ENCODE data around the gene ZBTB12.
"Not testable (repeated sequence)": the region's sequence is repeated elsewhere in the genome, so short reads cannot be mapped to it uniquely, and the experiment has no call there.

The ZBTB12 gene

DNA sequence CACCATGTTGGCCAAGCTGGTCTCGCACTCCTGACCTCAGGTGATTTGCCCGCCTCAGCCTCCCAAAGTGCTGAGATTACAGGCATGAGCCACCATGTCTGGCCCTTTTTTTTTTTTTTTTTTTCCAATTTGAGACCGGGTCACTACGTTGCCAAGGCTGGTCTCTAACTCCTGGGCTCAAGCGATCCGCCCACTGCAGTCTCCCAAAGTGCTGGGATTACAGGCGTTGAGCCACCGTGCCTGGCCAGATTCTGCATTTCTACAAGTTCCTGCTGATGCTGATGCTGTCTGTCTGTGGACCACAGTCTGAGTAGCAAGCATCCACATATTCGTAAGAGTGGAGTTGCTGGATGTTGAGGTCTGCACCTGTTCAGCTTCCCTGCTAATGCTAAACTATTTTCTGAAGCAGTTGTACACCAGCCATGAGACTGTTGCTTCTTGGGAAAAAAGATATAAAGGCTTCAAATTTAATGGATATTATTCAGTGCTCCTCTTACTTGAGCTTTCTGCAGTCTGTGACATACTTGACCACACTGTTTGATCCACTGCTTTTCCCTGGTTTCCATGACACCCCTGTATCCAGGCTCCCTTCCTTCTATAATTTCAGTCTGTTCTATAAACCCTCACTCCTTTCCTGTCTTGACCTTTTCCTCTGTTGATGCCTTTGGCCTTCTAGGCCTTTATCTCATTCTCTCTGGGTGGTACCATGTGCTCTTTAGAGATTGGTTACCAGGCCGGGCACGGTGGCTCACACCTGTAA is 10.1 kb upstream of the ZBTB12 start:
- no peak for DNase-seq (ENCODE audit: low spot score)
- TF ChIP-seq CTCF (IDR thresholded peaks at IDR 0.05; ENCODE audit: extremely low read depth, insufficient read depth, missing control alignments): no peak
- in situ Hi-C loops (cut with MboI; ENCODE audit: low pct_unique_long_range_greater_than_20kb, low sequenced_read_pairs, unreplicated experiment): no loop called here

DNA sequence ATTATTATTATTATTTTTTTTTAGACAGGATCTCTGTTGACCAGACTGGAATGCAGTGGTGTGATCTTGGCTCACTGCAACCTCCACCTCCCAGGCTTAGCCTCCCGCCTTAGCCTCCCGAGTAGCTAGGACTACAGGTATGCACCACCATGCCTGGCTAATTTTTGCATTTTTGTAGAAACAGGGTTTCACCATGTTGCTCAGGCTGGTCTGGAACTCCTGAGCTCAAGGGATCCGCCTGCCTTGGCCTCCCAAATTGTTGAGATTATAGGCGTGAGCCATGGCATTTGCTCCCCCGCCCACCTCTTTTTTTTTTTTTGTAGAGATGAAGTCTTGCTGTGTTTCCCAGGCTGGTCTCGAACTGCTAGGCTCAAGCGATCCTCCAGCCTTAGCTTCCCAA is 7.4 kb upstream of the ZBTB12 start:
- in situ Hi-C loops (cut with MboI; ENCODE audit: low pct_unique_long_range_greater_than_20kb, low sequenced_read_pairs, unreplicated experiment): not testable (repeated sequence)

GRCh38 chr6:31908791-31909190 is 6.9 kb upstream of the ZBTB12 start:
- TF ChIP-seq CTCF (IDR thresholded peaks at IDR 0.05; ENCODE audit: extremely low read depth, insufficient read depth, missing control alignments): no peak
- in situ Hi-C loops (cut with MboI; ENCODE audit: low pct_unique_long_range_greater_than_20kb, low sequenced_read_pairs, unreplicated experiment): no loop called here
- DNase-seq (ENCODE audit: low spot score): peak; percentile 81

More for the DNA sequence above, 7.4 kb upstream of the ZBTB12 start:
- DNase-seq (ENCODE audit: low spot score): not testable (repeated sequence)

DNA sequence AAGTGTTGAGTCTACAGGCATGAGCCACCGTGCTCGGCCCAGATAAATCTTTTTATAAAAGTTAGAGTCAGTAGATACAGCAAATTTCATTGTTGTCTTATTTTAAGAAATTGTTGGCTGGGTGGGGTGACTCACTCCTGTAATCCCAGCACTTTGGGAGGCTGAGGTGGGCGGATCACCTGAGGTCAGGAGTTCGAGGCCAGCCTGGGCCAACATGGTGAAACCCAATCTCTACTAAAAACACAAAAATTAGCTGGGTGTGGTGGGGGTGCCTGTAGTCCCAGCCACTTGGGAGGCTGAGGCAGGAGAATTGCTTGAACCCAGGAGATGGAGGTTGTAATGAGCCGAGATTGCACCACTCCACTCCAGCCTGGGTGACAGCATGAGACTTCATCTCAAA is 6.4 kb upstream of the ZBTB12 start:
- DNase-seq (ENCODE audit: low spot score): not testable (repeated sequence)

GRCh38 chr6:31907158-31907813 is 5.4 kb upstream of the ZBTB12 start:
- DNase-seq (ENCODE audit: low spot score): no peak
- in situ Hi-C loops (cut with MboI; ENCODE audit: low pct_unique_long_range_greater_than_20kb, low sequenced_read_pairs, unreplicated experiment): no loop called here
- no peak for TF ChIP-seq CTCF (IDR thresholded peaks at IDR 0.05; ENCODE audit: extremely low read depth, insufficient read depth, missing control alignments)

More for the DNA sequence above, 6.4 kb upstream of the ZBTB12 start:
- in situ Hi-C loops (cut with MboI; ENCODE audit: low pct_unique_long_range_greater_than_20kb, low sequenced_read_pairs, unreplicated experiment): not testable (repeated sequence)

DNA sequence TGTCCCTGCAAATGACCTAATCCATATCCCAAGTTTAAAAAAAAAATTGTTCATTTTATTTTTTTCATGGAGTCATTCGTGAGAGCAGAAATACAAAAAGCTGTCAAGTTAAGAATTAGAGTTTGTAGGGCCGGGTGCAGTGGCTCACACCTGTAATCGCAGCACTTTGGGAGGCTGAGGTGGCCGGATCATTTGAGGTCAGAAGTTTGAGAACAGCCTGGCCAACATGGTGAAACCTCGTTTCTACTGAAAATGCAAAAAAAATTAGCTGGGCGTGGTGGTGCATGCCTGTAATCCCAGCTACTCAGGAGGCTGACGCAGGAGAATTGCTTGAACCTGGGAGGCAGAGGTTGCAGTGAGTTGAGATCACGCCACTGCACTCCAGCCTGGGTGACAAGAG is 4.8 kb upstream of the ZBTB12 start:
- in situ Hi-C loops (cut with MboI; ENCODE audit: low pct_unique_long_range_greater_than_20kb, low sequenced_read_pairs, unreplicated experiment); DNase-seq (ENCODE audit: low spot score): not testable (repeated sequence)

DNA sequence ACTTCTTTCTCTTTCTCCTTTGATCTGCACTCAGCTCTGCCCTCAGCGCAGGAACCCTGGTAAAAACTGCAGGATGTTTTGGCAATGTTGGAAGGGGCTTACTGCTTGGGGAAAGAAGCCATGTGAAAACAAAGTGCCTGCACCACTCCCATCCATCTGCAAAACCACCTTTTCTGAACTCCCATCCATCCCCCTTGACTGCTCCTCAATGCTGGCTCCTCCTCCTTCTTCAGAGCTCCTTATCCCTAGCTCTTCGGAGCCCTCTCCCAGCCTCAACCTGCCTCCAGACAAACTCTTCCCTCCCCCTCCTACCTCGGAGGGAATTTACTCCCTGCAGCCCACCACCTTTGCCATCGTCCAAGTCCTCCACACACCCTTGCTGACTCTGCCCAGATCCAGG is 4.2 kb upstream of the ZBTB12 start:
- DNase-seq (ENCODE audit: low spot score): no peak
- no peak for TF ChIP-seq CTCF (IDR thresholded peaks at IDR 0.05; ENCODE audit: extremely low read depth, insufficient read depth, missing control alignments)
- in situ Hi-C loops (cut with MboI; ENCODE audit: low pct_unique_long_range_greater_than_20kb, low sequenced_read_pairs, unreplicated experiment): no loop called here

DNA sequence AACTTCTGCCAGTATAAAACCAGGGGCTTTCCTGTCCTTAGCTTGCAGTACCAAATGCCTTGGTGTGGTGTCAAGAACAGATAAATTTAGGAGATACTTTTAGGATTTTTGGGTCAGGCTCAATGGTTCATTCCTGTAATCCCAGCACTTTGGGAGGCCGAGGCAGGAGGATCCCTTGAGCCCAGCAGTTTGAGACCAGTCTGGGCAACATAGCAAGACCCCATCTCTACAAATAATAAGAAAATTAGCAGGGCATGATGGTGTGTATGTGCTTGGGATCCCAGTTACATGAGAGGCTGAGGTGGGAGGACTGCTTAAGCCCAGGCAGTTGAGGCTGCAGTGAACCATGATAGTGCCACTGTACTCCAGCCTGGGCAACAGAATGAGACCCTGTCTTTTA is 3.2 kb upstream of the ZBTB12 start:
- DNase-seq (ENCODE audit: low spot score): no peak
- TF ChIP-seq CTCF (IDR thresholded peaks at IDR 0.05; ENCODE audit: extremely low read depth, insufficient read depth, missing control alignments): no peak
- in situ Hi-C loops (cut with MboI; ENCODE audit: low pct_unique_long_range_greater_than_20kb, low sequenced_read_pairs, unreplicated experiment): no loop called here
